ENCODE measurements around the gene TUBA4A. TPM values are rescaled to one million over a fixed set of nuclear protein-coding genes. Genes with fewer than 3 reads are reported as not detected.
A peak's percentile ranks its signal among the peaks of the same experiment; 100 is the strongest.

Gene TUBA4A
- total RNA-seq, 1 donor from 2014 or later: 45.4 TPM

- Histone ChIP-seq H3K9me3 (no peaks in the 10 kb centered on the region), H3K27ac (peak overlapping the region; percentile 77), H3K4me1 (peaks cover 11% of the 10 kb centered on the region), H3K4me3 (no peak overlapping the region), H3K27me3 (no peaks in the 10 kb centered on the region), H3K36me3 (no peaks in the 10 kb centered on the region)
- peak; percentile 68 for DNase-seq
- intact Hi-C loops (cut with DNase I): no loop called here
- TF ChIP-seq, protein P1, sequence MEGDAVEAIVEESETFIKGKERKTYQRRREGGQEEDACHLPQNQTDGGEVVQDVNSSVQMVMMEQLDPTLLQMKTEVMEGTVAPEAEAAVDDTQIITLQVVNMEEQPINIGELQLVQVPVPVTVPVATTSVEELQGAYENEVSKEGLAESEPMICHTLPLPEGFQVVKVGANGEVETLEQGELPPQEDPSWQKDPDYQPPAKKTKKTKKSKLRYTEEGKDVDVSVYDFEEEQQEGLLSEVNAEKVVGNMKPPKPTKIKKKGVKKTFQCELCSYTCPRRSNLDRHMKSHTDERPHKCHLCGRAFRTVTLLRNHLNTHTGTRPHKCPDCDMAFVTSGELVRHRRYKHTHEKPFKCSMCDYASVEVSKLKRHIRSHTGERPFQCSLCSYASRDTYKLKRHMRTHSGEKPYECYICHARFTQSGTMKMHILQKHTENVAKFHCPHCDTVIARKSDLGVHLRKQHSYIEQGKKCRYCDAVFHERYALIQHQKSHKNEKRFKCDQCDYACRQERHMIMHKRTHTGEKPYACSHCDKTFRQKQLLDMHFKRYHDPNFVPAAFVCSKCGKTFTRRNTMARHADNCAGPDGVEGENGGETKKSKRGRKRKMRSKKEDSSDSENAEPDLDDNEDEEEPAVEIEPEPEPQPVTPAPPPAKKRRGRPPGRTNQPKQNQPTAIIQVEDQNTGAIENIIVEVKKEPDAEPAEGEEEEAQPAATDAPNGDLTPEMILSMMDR (IDR thresholded peaks at IDR 0.05): no peak
- ATAC-seq: peak; percentile 39
Measured at GRCh38 chr2:219273937-219274336, 20.2 kb upstream of the TUBA4A start.

- no peaks in the 10 kb centered on the region for H3K36me3 ChIP-seq
- H3K4me3 ChIP-seq: no peak overlapping the region
- H3K4me1 ChIP-seq: peaks cover 3% of the 10 kb centered on the region
- H3K9me3 ChIP-seq: no peaks in the 10 kb centered on the region
- no peak overlapping the region for H3K27ac ChIP-seq
- TF ChIP-seq, protein P1 (IDR thresholded peaks at IDR 0.05): no peak
- peak; percentile 15 for DNase-seq
- ATAC-seq: no peak
- H3K27me3 ChIP-seq: no peaks in the 10 kb centered on the region
- intact Hi-C loops (cut with DNase I): no loop called here
Measured at GRCh38 chr2:219272995-219273394, 19.3 kb upstream of the TUBA4A start.

GRCh38 chr2:219272356-219272755 lies 18.6 kb upstream of the TUBA4A start:
- intact Hi-C loops (cut with DNase I): no loop called here
- DNase-seq (peak; percentile 40), ATAC-seq (no peak)
- Histone ChIP-seq H3K9me3 (no peaks in the 10 kb centered on the region), H3K4me1 (no peaks in the 10 kb centered on the region), H3K27ac (no peak overlapping the region), H3K27me3 (no peaks in the 10 kb centered on the region), H3K36me3 (no peaks in the 10 kb centered on the region), H3K4me3 (no peak overlapping the region)
- TF ChIP-seq, protein P1 (IDR thresholded peaks at IDR 0.05): no peak

DNA sequence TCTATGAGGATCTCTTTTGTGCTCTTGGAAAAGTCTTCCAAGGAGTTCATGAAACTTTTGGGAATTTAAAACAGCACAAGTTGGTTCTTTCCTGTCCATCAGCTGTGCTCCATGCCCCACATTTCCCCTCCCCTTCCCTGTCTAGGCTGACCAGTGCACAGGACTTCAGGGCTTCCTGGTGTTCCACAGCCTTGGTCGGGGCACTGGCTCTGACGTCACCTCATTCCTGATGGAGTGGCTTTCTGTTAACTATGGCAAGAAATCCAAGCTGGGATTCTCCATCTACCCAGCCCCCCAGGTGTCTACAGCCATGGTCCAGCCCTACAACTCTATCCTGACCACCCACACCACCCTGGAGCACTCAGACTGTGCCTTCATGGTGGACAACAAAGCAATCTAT lies 17.3 kb upstream of the TUBA4A start:
- ATAC-seq: no peak

GRCh38 chr2:219270055-219270372 lies 16.3 kb upstream of the TUBA4A start:
- H3K4me1 ChIP-seq: no peaks in the 10 kb centered on the region
- intact Hi-C loops (cut with DNase I): no loop called here
- H3K27me3 ChIP-seq: no peaks in the 10 kb centered on the region
- no peaks in the 10 kb centered on the region for H3K9me3 ChIP-seq
- no peaks in the 10 kb centered on the region for H3K36me3 ChIP-seq
- TF ChIP-seq, protein P1 (IDR thresholded peaks at IDR 0.05): no peak
- no peak overlapping the region for H3K27ac ChIP-seq
- peak; percentile 28 for DNase-seq
- no peak overlapping the region for H3K4me3 ChIP-seq
- no peak for ATAC-seq

More for the DNA sequence above, 17.3 kb upstream of the TUBA4A start:
- TF ChIP-seq, protein P1 (IDR thresholded peaks at IDR 0.05): no peak
- no peaks in the 10 kb centered on the region for H3K4me1 ChIP-seq
- H3K4me3 ChIP-seq: no peak overlapping the region
- intact Hi-C loops (cut with DNase I): no loop called here
- H3K9me3 ChIP-seq: no peaks in the 10 kb centered on the region
- no peaks in the 10 kb centered on the region for H3K36me3 ChIP-seq
- no peak overlapping the region for H3K27ac ChIP-seq
- DNase-seq: no peak
- H3K27me3 ChIP-seq: no peaks in the 10 kb centered on the region

GRCh38 chr2:219269362-219270054 lies 15.8 kb upstream of the TUBA4A start:
- Histone ChIP-seq H3K9me3 (no peaks in the 10 kb centered on the region), H3K4me1 (no peaks in the 10 kb centered on the region), H3K36me3 (no peaks in the 10 kb centered on the region), H3K27ac (no peak overlapping the region), H3K4me3 (no peak overlapping the region), H3K27me3 (no peaks in the 10 kb centered on the region)
- DNase-seq: peak; percentile 69
- intact Hi-C loops (cut with DNase I): no loop called here
- TF ChIP-seq, protein P1 (IDR thresholded peaks at IDR 0.05): no peak
- ATAC-seq: peak; percentile 63

Measured in upper lobe of right lung (tissue), 1 donor.